Bronchial epithelial cell (primary cell): ENCODE results near the gene PHF3. TPM values are rescaled to one million over a fixed set of nuclear protein-coding genes. Genes with fewer than 3 reads are reported as not detected.

Experiments used
- DNase-seq: peaks from one replicate; pipeline ENCODE4 v3.0.0-alpha.2; 2010; ENCODE audit warnings: low read depth
- FAIRE-seq: peaks from 2 replicates; lab custom pipeline; 2011; peaks lifted over from hg19 to GRCh38; lab: Jason Lieb, UNC
- H3K27me3 ChIP-seq: 2 replicates; pipeline ENCODE4 v1.5.1; 2011; ENCODE audit warnings: low read length; ENCODE audit not compliant: control insufficient read depth, insufficient read depth
- H3K36me3 ChIP-seq: 2 replicates; pipeline ENCODE4 v1.5.1; 2011; ENCODE audit warnings: low read length; ENCODE audit not compliant: control insufficient read depth, insufficient read depth
- H3K4me3 ChIP-seq: 2 replicates; pipeline ENCODE4 v1.5.1; 2011; ENCODE audit warnings: mild to moderate bottlenecking, low read depth, low read length, control low read depth
- total RNA-seq: library from RNA; depleted of rRNA; stranded (reverse); fragments of >200 nt; gene quantifications from 2 replicates; pipeline ENCODE4 v1.2.1, GENCODE V29; 2014
- TF ChIP-seq, protein P1 (sequence below): IDR thresholded peaks from 2 replicates; pipeline ENCODE4 v1.5.1; 2011; ENCODE audit warnings: mild to moderate bottlenecking, moderate library complexity, low read length, control low read depth, inconsistent platforms; ENCODE audit not compliant: insufficient read depth, severe bottlenecking

PHF3 gene
- total RNA-seq, 1 donor from 2014 or later: 36.3 TPM

DNA sequence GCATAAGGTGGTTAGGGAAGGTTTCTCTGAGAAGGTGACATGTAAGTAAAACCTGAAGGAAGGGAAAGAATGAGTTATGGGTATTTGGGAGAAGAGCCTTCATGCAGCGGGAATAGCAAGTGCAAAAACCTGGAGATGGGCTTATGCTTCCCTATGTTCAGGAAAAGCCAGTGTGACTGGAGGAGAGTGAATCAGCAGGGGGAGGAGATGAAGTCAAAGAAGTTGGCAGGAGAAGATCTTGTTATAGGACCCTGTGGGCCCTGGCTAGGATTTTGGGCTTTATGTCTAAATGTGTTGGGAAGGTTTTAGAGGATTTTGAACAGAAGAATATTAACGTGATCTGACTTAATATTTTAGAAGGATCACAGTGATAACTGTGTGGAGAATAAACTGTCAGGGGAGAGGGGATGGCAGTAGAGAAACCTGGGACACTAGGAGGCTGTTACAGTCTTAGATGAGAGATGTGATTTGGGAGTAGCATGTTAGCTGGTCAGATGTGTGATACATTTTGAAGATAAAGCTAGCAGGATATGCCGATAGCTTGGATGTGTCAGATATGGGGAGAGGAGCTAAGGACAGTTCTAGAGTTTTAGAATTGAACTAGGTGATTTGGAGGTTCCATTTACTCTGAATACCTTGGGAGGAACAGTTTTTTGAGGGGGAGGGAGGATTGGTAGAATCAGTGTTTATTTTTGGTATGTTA lies 41.0 kb downstream of the PHF3 start:
- DNase-seq: peak; percentile 11
- no peak overlapping the region for H3K4me3 ChIP-seq
- no peak for FAIRE-seq
- no peaks in the 10 kb centered on the region for H3K36me3 ChIP-seq
- TF ChIP-seq, protein P1, sequence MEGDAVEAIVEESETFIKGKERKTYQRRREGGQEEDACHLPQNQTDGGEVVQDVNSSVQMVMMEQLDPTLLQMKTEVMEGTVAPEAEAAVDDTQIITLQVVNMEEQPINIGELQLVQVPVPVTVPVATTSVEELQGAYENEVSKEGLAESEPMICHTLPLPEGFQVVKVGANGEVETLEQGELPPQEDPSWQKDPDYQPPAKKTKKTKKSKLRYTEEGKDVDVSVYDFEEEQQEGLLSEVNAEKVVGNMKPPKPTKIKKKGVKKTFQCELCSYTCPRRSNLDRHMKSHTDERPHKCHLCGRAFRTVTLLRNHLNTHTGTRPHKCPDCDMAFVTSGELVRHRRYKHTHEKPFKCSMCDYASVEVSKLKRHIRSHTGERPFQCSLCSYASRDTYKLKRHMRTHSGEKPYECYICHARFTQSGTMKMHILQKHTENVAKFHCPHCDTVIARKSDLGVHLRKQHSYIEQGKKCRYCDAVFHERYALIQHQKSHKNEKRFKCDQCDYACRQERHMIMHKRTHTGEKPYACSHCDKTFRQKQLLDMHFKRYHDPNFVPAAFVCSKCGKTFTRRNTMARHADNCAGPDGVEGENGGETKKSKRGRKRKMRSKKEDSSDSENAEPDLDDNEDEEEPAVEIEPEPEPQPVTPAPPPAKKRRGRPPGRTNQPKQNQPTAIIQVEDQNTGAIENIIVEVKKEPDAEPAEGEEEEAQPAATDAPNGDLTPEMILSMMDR: no peak
- no peaks in the 10 kb centered on the region for H3K27me3 ChIP-seq

DNA sequence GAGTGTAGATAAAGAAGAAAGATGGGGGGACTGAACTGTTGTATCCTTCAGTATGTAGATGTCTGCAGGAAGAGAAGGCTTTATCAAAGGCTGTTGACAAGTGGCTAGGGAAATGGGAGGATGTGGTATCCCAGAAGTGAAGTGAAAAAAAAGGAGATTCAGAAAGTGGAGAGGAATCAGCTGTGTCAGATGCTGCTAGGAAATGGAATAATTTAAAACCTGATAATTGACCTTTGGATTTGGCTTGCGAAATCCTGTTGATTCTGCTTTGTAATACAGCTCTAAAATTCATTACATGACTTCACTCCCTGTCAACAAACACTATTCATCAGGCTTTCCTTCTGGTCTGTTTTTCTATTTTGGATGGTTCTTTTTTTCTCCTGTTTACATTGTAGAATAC lies 41.7 kb downstream of the PHF3 start:
- Histone ChIP-seq H3K4me3 (no peak overlapping the region), H3K36me3 (no peaks in the 10 kb centered on the region), H3K27me3 (no peaks in the 10 kb centered on the region)
- TF ChIP-seq, protein P1: no peak
- no peak for FAIRE-seq
- DNase-seq: peak; percentile 25

DNA sequence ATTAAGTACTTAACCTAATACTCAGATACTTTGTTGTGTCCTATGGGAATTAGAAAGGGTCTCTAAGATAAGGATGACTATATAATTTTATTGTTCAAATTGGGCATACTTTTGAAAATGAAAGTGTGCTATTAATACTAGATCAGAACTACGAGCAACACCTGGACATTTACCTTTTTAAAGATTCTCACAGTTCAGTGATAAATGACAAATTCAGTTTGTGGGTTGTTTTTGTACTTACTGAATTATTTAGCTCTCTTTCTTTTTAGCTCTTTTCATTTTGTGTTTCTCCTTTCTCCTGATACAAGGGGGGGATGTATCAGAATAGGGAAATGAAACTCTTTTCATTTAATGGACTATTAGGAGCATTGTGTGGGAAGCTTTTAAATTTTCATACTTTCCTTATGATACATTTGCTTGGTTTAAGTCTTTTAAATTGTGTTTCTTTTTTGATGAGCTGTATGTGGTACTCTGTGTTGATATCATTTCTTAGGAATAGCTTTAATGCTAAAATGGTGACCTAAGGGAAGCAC lies 47.5 kb downstream of the PHF3 start:
- Histone ChIP-seq H3K36me3 (peaks cover 2% of the 10 kb centered on the region), H3K27me3 (no peaks in the 10 kb centered on the region), H3K4me3 (no peak overlapping the region)
- no peak for FAIRE-seq
- TF ChIP-seq, protein P1: no peak
- DNase-seq: no peak

DNA sequence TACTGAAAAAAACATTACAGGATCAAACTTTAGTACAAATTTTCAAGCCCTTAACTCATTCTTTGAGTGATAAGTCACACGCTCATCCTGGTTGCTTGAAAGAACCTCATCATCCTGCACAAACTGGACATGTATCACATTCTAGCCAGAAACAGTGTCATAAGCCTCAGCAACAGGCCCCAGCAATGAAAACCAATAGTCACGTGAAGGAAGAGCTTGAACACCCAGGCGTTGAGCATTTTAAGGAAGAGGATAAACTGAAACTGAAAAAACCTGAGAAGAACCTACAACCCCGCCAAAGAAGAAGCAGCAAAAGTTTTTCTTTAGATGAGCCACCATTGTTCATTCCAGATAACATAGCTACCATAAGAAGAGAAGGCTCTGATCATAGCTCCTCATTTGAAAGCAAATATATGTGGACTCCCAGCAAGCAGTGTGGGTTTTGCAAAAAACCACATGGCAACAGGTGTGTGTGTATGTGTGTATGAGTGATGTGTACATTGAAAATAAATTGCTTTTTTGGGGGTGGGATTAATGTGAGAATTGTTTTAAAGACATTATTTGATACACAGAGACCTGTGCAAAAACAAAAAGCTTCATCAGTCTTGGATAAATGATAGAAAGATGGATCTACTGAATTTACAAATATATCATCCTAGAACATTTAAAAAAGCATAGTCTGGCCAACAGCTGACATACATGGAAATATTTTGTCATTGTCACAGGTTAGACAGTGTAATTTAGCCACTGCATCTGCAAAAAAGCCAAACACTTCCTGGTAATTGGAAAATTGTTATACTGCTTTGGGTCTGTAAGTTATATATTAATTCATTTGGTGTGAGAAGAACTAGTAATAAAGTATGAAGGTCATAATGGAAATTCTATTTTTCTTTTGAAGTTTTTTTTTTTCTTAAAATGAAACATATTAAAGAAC lies 50.1 kb downstream of the PHF3 start:
- Histone ChIP-seq H3K4me3 (no peak overlapping the region), H3K27me3 (no peaks in the 10 kb centered on the region), H3K36me3 (peaks cover 2% of the 10 kb centered on the region)
- TF ChIP-seq, protein P1: no peak
- FAIRE-seq: no peak
- no peak for DNase-seq

DNA sequence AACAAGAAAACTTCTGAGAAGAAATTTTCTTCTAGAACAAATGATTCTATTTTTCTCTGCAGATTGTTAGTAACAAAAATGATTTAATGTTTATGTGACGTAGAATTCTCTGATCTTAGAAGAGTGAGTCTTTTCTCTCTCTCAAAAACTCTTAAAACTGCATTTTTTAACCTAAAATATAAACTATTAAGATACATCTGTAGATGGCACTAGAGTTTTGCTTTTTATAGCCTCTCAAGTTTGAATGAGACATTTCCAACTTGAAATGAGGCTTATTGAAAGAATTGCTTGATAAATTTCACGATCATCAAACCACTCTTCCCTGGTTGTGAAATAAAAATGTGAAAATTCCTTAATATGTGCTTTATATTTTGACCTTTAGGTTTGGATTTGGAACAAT lies 53.8 kb downstream of the PHF3 start:
- DNase-seq (no peak), FAIRE-seq (no peak)
- Histone ChIP-seq H3K36me3 (peaks cover 2% of the 10 kb centered on the region), H3K27me3 (no peaks in the 10 kb centered on the region), H3K4me3 (no peak overlapping the region)
- TF ChIP-seq, protein P1: no peak
